Fibroblast of villous mesenchyme (primary cell): ENCODE data around the gene OTUB2. TPM values are rescaled to one million over a fixed set of nuclear protein-coding genes. Genes with fewer than 3 reads are reported as not detected.

ENCODE experiments used
- DNase-seq: peaks from one replicate; pipeline ENCODE4 v3.0.0-alpha.2; 2010; ENCODE audit warnings: low read depth
- H3K4me3 ChIP-seq: 2 replicates; pipeline ENCODE4 v1.5.1; 2011; ENCODE audit warnings: low read depth, mild to moderate bottlenecking, low read length
- total RNA-seq: library from RNA; depleted of rRNA; stranded (reverse); fragments of >200 nt; gene quantifications from 2 replicates; pipeline ENCODE4 v1.2.3, GENCODE V29; 2012
- TF ChIP-seq, protein P1 (sequence below): IDR thresholded peaks from 2 replicates; pipeline ENCODE4 v1.5.1; 2012; ENCODE audit warnings: low read depth, mild to moderate bottlenecking, low read length; ENCODE audit not compliant: insufficient read depth

OTUB2 gene
- total RNA-seq, 1 donor: 1.3 TPM

DNA sequence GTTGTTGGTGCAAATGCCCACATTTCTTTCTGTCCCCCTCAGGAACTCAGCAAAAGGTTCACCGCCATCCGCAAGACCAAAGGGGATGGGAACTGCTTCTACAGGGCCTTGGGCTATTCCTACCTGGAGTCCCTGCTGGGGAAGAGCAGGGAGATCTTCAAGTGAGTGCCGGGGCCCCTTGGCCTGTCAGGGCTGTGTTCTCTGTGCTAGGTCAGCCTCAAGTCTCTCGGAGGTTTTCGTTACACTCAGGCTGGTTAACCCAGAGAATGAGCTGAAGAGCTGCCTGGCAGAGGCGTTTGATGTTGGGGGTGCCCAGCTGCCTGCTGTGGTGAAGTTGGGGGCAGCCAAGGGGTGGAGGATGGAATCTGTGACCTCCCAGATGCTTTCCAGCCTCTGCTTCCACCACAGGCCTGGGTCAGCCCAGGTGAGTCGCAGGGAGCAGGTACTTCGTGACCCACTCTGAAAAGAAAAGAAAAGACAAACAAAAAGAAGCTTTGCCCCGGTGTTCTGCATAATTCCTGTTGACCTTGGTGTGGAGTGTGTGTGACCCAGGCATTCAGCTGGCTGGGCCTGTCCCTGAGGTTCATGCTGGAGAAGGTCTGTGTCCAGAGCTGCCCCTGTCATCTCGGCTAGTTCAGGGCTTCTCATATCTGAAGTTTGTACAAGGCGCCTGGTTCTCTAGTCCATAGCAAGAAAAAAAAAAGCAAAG, 12.9 kb downstream of the OTUB2 start:
- H3K4me3 ChIP-seq: no peak overlapping the region
- DNase-seq: no peak
- TF ChIP-seq, protein P1, sequence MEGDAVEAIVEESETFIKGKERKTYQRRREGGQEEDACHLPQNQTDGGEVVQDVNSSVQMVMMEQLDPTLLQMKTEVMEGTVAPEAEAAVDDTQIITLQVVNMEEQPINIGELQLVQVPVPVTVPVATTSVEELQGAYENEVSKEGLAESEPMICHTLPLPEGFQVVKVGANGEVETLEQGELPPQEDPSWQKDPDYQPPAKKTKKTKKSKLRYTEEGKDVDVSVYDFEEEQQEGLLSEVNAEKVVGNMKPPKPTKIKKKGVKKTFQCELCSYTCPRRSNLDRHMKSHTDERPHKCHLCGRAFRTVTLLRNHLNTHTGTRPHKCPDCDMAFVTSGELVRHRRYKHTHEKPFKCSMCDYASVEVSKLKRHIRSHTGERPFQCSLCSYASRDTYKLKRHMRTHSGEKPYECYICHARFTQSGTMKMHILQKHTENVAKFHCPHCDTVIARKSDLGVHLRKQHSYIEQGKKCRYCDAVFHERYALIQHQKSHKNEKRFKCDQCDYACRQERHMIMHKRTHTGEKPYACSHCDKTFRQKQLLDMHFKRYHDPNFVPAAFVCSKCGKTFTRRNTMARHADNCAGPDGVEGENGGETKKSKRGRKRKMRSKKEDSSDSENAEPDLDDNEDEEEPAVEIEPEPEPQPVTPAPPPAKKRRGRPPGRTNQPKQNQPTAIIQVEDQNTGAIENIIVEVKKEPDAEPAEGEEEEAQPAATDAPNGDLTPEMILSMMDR: no peak

DNA sequence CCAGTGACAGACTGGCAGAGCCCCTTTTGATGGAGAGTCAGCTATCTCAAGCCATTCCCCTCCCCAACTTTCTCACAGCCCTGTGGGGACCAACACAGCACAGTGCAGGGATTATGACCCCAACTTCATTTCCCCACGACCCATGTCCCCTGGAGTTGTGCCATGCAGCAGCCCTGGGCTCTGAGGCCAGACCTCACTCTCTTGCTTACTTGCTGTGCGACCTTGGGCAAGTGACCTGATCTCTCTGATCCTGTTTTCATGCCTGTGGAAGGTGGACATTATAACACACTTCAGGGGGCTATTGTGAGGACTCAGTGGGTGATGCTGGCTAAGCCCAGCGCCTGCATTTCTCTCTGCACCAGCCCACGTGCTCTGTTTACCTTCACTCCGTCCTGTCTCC, 14.1 kb downstream of the OTUB2 start:
- no peak for DNase-seq
- TF ChIP-seq, protein P1: no peak
- no peak overlapping the region for H3K4me3 ChIP-seq

DNA sequence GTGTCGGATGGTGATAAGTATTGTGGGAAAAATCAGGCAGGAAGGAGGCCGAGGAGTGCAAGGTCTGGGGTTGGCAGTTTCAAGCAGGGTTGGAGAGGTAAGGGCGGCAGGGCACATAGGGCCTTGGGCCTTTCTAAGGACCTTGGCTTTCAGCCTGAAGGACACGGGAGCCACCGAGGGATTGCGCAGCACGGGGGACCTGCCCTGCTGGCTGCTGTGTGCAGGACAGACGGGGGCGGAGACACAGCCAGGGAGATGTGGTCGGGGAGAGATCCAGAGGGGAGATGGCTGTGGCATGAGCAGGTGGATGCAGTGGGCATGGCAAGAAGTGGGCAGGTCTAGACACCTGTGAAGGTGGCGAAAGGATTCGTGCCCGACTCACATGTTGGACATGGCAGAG, 14.7 kb downstream of the OTUB2 start:
- TF ChIP-seq, protein P1: no peak
- H3K4me3 ChIP-seq: no peak overlapping the region
- DNase-seq: no peak

GRCh38 chr14:94041551-94042346, 15.6 kb downstream of the OTUB2 start:
- no peak overlapping the region for H3K4me3 ChIP-seq
- DNase-seq: peak; percentile 56
- TF ChIP-seq, protein P1: no peak

- TF ChIP-seq, protein P1: no peak
- no peak for DNase-seq
- no peak overlapping the region for H3K4me3 ChIP-seq
Measured at GRCh38 chr14:94042433-94043091, 16.4 kb downstream of the OTUB2 start.

DNA sequence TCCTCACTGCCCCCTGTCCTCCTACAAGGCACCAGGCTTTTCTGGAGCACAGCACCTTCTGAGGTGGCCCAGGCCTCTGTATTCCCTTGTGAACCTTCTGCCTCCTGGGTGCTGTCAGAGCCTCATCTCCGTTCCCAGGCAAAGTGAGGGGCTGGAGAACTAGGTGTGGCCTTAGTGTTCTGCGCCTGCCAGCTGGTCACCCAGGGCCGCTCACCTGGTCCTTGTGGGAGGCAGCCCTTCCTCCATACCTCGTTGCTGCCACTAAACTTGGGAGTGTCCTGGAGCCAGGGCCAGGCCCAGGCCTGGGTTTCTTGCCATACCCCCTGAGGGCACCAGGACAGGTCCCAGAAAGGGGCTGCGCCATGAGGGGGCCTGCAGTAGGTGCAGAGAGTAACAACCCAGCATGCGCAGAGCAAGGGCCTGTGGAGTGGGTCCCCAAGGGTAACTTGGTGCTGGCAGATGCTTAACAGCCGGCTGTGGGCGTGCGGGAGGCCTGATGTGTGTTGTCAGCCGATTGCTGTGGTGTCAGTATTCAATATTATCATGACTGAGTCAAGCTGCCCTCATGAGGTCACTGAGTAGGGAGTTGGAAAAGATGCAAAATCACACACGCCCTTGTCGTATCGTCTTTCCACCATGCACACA, 17.1 kb downstream of the OTUB2 start:
- DNase-seq: no peak
- TF ChIP-seq, protein P1: no peak

More for the DNA sequence above, 17.1 kb downstream of the OTUB2 start:
- H3K4me3 ChIP-seq: no peak overlapping the region
